Immature natural killer cell (primary cell): ENCODE measurements around the gene NCKAP5. TPM values are rescaled to one million over a fixed set of nuclear protein-coding genes. Genes with fewer than 3 reads are reported as not detected.

ENCODE experiments used
- DNase-seq, 3 donors: peaks; one replicate each; pipeline ENCODE4 v3.0.0; 2022; ENCODE audit warnings: mixed read lengths in 1 of 3
- H3K27ac Mint-ChIP-seq, 6 donors: one replicate each; pipeline ENCODE4 v1.8.0; 2020; ENCODE audit warnings: mixed read lengths in 6 of 6, mild to moderate bottlenecking in 5 of 6, inconsistent platforms in 4 of 6, moderate library complexity in 3 of 6
- H3K27me3 Mint-ChIP-seq, 3 donors: one replicate each; pipeline ENCODE4 v1.8.0; 2020 to 2021; ENCODE audit warnings: low read depth in 3 of 3, mild to moderate bottlenecking in 3 of 3, mixed read lengths in 3 of 3, moderate library complexity in 3 of 3, inconsistent platforms in 1 of 3
- H3K36me3 Mint-ChIP-seq, 3 donors: one replicate each; pipeline ENCODE4 v1.8.0; 2020; ENCODE audit warnings: mixed read lengths in 3 of 3, inconsistent platforms in 2 of 3, mild to moderate bottlenecking in 2 of 3
- H3K4me1 Mint-ChIP-seq, 2 donors: one replicate each; pipeline ENCODE4 v1.8.0; 2020; ENCODE audit warnings: inconsistent platforms in 2 of 2, mild to moderate bottlenecking in 2 of 2, mixed read lengths in 2 of 2, moderate library complexity in 1 of 2
- H3K4me3 Mint-ChIP-seq, 5 donors: one replicate each; pipeline ENCODE4 v1.8.0; 2020; ENCODE audit warnings: mild to moderate bottlenecking in 5 of 5, mixed read lengths in 5 of 5, inconsistent platforms in 3 of 5, moderate library complexity in 3 of 5
- H3K9me3 Mint-ChIP-seq, 6 donors: one replicate each; pipeline ENCODE4 v1.8.0; 2020; ENCODE audit warnings: mild to moderate bottlenecking in 6 of 6, mixed read lengths in 6 of 6, inconsistent platforms in 4 of 6, moderate library complexity in 3 of 6
- polyA plus RNA-seq, 3 donors: library from polyadenylated mRNA; unstranded; fragments of 300-500 nt; fragmentation: Illumina TruSeq; gene quantifications; one replicate each; pipeline ENCODE4 v1.2.3, GENCODE V29; 2021

The NCKAP5 gene
- polyA plus RNA-seq, 3 donors from 2014 or later: not detected

DNA sequence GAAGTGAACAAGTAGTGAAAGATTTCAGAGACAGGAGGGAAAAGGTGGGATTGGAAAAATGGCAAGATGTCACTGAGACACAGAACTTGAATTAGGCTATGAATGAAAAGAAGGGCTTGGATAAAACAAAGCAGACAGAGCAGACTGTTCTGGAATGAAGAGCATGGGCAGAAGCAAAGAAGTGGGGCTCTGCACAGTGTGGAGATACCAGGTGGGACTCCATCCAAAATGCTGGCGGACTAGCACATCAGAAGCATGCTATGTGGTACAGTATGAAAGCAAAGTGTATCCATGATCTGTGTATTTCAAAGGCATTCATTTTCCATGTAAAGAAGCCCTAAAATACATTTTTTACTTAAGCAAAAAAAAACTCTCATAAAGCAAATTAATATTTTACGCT is 487.4 kb downstream of the NCKAP5 start:
- Mint-ChIP-seq H3K9me3 (peaks cover 2 to 18% (median 6%) of the 10 kb centered on the region in 6 donors), H3K36me3 (no peaks in the 10 kb centered on the region), H3K4me3 (no peak overlapping the region), H3K27ac (no peak overlapping the region), H3K27me3 (peaks cover 0 to 2% (median 0%) of the 10 kb centered on the region in 3 donors), H3K4me1 (no peaks in the 10 kb centered on the region)
- no peak for DNase-seq

DNA sequence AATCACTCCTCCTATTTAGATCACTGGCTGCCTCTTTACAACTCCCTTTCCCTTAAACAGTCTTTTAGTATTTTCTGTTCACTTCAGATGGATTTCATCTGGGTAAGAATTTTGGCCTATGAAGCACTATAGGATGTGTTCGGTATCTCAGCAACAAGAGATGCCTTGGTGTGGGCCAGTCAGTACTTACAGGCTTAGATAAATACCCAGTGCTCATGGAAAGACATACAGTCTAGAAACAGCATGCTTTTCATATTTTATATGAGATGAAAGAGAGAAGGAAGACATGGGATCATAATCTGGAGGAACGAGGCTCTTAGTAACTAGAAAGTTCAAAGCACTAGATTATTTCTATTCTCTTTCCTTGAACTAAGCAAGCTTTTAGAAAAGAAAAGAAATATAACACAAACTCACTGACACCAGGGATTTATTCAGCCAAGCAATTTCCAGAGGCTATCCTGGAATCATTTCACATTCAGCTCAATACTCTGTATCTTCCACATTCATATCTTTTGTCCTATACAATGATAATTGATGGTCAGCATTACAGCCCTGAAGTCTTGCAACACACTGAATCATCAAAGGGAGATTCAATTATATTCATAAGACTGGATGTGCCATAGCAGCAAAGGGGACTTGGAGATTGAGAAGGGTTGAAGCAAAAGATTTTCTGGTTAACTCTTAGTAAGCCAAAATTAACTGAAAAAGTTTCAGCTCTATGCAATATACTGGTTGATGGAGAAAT is 489.4 kb downstream of the NCKAP5 start:
- DNase-seq: no peak
- H3K4me3 Mint-ChIP-seq: no peak overlapping the region
- H3K4me1 Mint-ChIP-seq: no peaks in the 10 kb centered on the region
- H3K36me3 Mint-ChIP-seq: no peaks in the 10 kb centered on the region
- peaks cover 0 to 13% (median 8%) of the 10 kb centered on the region in 6 donors for H3K9me3 Mint-ChIP-seq
- peaks cover 0 to 2% (median 1%) of the 10 kb centered on the region in 3 donors for H3K27me3 Mint-ChIP-seq
- H3K27ac Mint-ChIP-seq: no peak overlapping the region

DNA sequence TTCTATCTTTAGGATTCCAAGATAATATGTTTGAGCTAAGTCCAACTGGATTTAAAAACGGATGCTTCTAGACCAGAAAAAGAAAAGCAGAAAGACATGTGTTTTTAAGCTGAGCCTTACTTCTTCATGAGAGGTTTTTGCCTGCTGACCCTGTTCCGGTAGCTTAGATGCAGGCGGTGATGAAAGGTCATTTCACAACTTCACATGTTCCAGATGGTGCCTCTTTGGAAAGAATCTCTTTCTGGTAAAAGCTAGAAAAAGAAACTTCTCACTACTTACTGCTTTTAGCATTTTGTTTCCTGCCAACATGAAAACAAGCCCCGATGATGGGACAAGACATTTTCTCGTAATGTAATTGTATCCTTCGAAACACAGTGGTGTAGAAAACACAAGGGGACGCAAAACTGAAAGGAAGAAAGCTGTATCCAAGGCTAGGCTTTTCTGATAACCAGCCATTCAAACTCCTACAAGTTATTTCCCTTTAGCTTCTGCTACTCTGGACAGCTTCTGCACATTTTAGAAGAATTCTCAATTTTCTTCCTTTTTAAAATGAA is 490.9 kb downstream of the NCKAP5 start:
- no peak overlapping the region for H3K27ac Mint-ChIP-seq
- H3K27me3 Mint-ChIP-seq: peaks cover 0 to 1% (median 0%) of the 10 kb centered on the region in 3 donors

DNA sequence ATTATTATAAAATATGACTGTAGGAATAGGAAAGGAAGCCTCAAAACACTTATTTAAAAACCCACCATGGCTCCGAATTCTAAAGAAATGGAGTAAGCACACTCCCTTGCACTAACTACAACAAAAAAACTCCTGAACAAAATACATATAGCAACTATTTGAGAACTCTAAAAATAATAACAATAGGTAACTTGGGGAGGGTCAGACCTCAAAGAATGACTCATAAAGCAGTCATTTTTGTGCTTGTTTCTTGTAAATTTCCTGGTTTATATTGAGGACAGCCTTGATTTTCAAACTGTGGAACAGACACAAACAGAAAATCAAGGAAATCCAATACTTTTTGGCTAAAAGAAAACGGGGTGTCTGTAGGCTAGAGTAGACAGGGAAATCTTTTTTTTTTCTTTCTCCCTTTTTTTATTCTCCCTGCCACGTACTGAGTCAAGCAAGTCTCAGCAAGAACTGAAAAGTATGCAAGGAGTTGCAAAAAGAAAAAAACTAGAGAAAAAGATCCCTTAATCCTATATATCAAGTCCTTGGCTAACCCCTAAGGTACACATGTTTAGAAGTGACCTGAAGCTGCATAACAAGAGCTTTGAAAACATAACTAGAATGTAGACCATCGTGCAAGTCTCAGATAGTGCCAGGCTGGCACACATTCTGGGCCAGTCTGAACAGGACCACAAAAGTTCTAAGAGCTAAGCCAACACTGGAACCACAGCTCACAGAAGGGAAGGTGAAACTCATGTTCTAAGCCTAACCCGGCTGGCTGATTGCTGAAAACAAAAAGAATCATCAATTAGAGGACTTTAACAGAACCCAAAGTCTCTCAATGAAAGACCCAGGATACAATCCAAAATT is 495.2 kb downstream of the NCKAP5 start:
- Mint-ChIP-seq H3K27me3 (peaks cover 0 to 3% (median 1%) of the 10 kb centered on the region in 3 donors), H3K36me3 (peaks cover 0 to 3% (median 0%) of the 10 kb centered on the region in 3 donors), H3K4me1 (no peaks in the 10 kb centered on the region), H3K27ac (no peak overlapping the region), H3K4me3 (no peak overlapping the region), H3K9me3 (peaks cover 5 to 21% (median 10%) of the 10 kb centered on the region in 6 donors)
- no peak for DNase-seq

More for the DNA sequence above, 490.9 kb downstream of the NCKAP5 start:
- Mint-ChIP-seq H3K4me3 (no peak overlapping the region), H3K9me3 (peaks cover 1 to 15% (median 7%) of the 10 kb centered on the region in 6 donors), H3K36me3 (peaks cover 0 to under 1% (median 0%) of the 10 kb centered on the region in 3 donors), H3K4me1 (no peaks in the 10 kb centered on the region)
- DNase-seq: no peak

DNA sequence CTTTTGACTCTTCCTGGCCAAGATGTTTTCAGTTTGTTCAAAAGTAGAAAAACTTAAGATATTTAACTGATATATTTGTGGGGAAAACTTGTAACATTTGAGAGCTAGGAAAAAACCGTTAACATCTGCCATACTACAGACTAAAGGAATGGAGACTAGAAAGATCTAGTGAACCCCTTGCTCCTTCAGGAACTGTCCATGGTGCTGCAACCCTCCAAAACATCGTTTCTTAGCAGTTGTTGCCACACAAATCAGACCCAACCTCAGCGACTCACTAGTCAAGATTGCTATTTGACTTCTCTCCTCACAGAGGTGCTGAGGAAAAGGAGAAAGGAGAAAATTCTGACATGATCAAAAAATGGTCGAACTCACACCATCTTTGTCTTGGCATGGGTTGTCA is 504.5 kb downstream of the NCKAP5 start:
- Mint-ChIP-seq H3K27me3 (peaks cover 0 to 2% (median 0%) of the 10 kb centered on the region in 3 donors), H3K9me3 (peaks cover 3 to 28% (median 7%) of the 10 kb centered on the region in 6 donors)

DNA sequence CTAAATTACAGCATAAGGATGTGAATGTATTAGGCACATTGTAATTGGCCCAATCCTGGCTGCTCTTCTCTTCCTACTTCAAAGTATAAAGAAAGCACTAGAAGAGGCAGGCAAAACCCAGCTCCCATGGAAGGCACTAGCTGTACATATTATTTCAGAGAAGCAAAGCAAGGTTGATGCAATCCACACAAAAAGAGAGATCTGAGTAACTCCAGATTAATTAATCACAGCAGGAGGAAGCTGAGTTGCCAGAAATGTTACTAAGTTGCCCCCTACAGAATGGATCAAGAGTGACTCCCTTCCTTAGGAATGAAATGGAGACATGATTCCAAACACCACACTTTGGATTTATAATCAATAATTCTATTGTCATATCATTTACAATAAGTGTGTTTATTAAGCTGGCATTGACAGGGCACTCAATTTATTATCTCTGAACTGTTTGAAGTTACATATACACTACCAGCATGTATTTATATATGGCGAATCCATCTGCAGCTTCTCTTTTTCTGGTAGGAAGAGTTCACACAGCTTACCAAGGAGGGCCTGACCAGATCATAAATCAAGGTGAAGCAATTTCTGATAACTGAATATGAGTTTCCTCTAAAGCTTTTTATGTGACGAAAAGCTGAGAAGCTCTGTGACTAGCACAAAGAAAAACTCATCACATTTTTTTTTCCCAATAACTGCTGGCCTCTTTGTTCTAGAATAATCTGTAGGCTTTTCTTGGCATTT is 505.2 kb downstream of the NCKAP5 start:
- no peak for DNase-seq
- Mint-ChIP-seq H3K9me3 (peaks cover 3 to 28% (median 7%) of the 10 kb centered on the region in 6 donors), H3K27ac (no peak overlapping the region), H3K27me3 (peaks cover 0 to 2% (median 0%) of the 10 kb centered on the region in 3 donors), H3K36me3 (no peaks in the 10 kb centered on the region), H3K4me3 (no peak overlapping the region), H3K4me1 (no peaks in the 10 kb centered on the region)

More for the DNA sequence above, 504.5 kb downstream of the NCKAP5 start:
- no peaks in the 10 kb centered on the region for H3K36me3 Mint-ChIP-seq
- no peaks in the 10 kb centered on the region for H3K4me1 Mint-ChIP-seq
- H3K4me3 Mint-ChIP-seq: no peak overlapping the region
- no peak overlapping the region for H3K27ac Mint-ChIP-seq
- no peak for DNase-seq

DNA sequence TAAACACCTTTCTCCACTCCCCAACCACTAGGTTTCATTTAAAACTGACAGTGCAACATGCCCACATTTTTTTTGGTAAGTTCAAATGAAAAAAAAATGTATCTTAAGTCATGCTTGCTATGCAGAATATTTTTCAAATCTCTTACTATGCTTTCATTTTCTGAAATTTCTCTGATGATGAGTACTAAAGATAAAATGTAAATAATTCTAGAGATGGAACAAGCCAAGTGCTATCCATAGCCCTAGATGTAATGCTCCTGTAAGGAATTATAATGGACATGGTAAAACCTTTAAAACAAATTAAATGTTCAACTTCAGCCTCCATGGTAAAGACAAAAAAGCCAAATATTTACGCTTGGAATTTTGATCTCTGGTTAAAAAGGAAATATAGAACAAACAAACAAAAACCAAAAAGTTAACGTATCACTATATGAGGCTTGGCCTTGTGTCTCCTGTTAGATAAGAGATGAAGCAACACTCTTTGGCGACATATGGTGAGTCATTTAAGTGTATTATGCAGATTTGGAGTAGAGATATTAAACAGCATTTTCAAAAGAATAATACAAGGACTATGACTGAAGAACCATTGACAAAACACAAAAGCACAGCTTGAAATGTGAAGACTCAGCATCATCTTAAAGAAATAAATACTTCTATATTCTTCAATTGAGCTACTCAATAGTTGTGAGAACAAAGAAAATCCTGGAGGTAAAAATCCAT is 506.2 kb downstream of the NCKAP5 start:
- Mint-ChIP-seq H3K27me3 (no peaks in the 10 kb centered on the region), H3K36me3 (no peaks in the 10 kb centered on the region), H3K9me3 (peaks cover 3 to 22% (median 7%) of the 10 kb centered on the region in 6 donors)

DNA sequence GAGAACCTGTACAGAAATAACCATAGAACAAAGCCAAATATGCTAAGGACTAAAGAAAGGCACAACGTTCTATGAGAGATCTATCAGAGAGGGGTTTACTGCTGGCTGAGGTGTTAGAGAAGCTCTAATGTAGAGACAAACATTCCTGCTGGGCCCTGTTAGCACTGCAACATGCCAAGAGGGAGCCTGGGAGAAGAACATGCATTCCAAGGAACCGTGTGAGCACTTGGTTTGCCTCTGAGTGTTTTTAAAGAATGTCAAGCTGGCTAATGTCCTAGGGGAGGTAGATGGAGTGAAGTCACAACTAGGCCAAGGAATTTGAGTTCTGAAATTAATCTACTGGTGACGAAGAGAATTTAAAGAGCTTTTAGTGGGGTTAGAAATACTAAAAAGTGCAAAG is 514.0 kb downstream of the NCKAP5 start:
- no peak overlapping the region for H3K27ac Mint-ChIP-seq
- no peak for DNase-seq

More for the DNA sequence above, 506.2 kb downstream of the NCKAP5 start:
- DNase-seq: no peak
- Mint-ChIP-seq H3K4me1 (no peaks in the 10 kb centered on the region), H3K27ac (no peak overlapping the region), H3K4me3 (no peak overlapping the region)

DNA sequence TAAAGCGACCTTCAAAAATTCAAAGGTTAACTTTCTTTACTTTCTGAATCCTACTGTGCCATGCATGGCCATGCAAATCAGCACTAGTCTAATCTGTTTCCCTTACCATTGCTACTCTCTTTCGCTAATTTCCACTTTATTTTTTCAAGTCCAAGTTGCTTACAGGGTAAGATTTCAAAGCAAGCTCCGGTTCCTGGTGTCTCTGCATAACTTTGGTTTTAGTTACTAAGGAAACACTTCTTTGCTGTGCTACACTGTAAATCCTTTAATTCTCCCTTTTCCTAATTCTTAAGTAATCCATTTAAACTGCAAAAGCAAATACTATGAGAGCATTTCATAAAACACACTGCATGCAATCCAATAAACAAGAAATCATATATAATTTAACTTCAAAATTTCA is 514.7 kb downstream of the NCKAP5 start:
- Mint-ChIP-seq H3K36me3 (no peaks in the 10 kb centered on the region), H3K4me3 (no peak overlapping the region), H3K27me3 (peaks cover 0 to 2% (median 0%) of the 10 kb centered on the region in 3 donors), H3K9me3 (peaks cover 0 to 23% (median 5%) of the 10 kb centered on the region in 6 donors), H3K4me1 (no peaks in the 10 kb centered on the region), H3K27ac (no peak overlapping the region)
- DNase-seq: no peak

More for the DNA sequence above, 514.0 kb downstream of the NCKAP5 start:
- Mint-ChIP-seq H3K27me3 (peaks cover 0 to 2% (median 0%) of the 10 kb centered on the region in 3 donors), H3K4me1 (no peaks in the 10 kb centered on the region), H3K36me3 (no peaks in the 10 kb centered on the region), H3K4me3 (no peak overlapping the region), H3K9me3 (peaks cover 0 to 23% (median 5%) of the 10 kb centered on the region in 6 donors)

DNA sequence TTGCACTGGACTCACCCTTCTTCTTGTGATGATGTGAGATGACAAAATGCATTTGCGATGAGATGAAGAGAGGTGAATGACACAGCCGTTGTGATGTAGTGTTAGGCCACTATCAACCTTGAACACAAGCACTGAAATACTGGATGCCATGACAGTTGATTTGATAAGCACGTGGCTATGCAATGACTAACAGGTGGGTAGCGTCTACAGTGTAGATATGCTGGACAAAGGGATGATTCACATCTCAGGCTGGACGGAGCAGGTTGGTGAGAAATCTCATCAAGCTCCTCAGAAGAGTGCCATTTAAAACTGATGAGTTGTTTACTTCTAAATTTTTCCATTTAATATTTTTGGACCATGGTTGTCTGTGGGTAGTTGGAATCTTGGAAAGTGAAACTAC is 522.5 kb downstream of the NCKAP5 start:
- Mint-ChIP-seq H3K4me3 (no peak overlapping the region), H3K27me3 (no peaks in the 10 kb centered on the region), H3K9me3 (peaks cover 0 to 33% (median 6%) of the 10 kb centered on the region in 6 donors), H3K36me3 (no peaks in the 10 kb centered on the region), H3K27ac (no peak overlapping the region), H3K4me1 (no peaks in the 10 kb centered on the region)
- DNase-seq: no peak

DNA sequence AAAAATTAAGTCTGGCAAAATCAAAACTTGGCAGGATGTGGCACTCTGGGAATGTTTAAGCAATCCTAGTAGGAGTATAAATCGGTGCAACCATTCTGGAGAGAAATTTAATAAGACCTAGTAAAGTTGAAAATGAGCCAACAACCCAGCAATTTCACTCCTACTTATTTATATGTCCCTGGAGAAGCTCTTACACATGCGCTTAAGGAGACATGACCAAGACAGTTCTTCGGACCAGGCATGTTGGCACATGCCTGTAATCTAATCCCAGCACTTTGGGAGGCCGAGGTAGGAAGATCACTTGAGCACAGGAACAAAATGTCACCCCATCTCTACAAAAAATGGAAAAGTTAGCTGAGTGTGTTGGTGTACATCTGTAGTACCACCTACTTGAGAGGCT is 523.7 kb downstream of the NCKAP5 start:
- H3K9me3 Mint-ChIP-seq: peaks cover 0 to 29% (median 4%) of the 10 kb centered on the region in 6 donors
- no peaks in the 10 kb centered on the region for H3K27me3 Mint-ChIP-seq
- H3K4me1 Mint-ChIP-seq: no peaks in the 10 kb centered on the region
- no peak overlapping the region for H3K4me3 Mint-ChIP-seq
- no peak for DNase-seq
- no peak overlapping the region for H3K27ac Mint-ChIP-seq
- no peaks in the 10 kb centered on the region for H3K36me3 Mint-ChIP-seq

DNA sequence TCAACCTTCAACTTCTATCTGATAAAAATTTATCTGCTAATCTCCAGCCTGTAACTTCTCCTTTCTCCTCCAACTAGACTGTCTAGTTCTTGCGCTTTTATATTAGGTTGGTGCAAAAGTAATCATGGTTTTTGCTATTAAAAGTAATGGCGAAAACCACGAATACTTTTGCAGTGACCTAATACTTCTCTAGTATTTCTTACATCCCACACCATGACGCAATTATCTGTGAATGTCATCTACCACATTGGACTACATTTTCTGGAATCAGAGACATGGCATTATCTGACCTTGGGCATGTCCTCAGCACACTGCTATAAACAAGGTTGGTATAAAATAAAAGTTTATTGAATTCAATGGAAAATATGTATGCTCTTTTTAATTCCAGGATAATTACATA is 528.1 kb downstream of the NCKAP5 start:
- no peak overlapping the region for H3K4me3 Mint-ChIP-seq
- H3K4me1 Mint-ChIP-seq: no peaks in the 10 kb centered on the region
- peaks cover 0 to 3% (median 0%) of the 10 kb centered on the region in 3 donors for H3K27me3 Mint-ChIP-seq
- no peak overlapping the region for H3K27ac Mint-ChIP-seq
- peaks cover 4 to 37% (median 21%) of the 10 kb centered on the region in 6 donors for H3K9me3 Mint-ChIP-seq
- no peaks in the 10 kb centered on the region for H3K36me3 Mint-ChIP-seq
- no peak for DNase-seq

DNA sequence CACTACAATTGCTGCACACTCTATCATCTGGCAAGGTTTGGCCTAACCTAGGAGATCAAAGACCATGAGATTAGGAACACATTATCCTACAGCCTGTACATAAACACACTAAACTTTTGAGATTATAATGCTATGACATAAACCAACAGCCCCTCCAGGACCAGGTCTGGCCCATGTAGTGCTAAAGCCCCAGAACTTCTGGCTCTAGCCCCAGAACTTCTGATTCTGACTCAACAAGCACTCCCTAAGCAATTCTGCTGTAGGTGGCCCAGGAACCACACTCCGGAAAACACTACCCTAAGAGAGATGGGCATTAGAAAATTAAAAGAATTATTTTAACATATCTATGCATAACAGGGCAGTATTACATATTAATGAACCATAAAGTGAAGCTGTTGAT is 528.7 kb downstream of the NCKAP5 start:
- H3K4me1 Mint-ChIP-seq: no peaks in the 10 kb centered on the region
- no peak for DNase-seq

More for the DNA sequence above, 528.7 kb downstream of the NCKAP5 start:
- Mint-ChIP-seq H3K36me3 (no peaks in the 10 kb centered on the region), H3K27ac (no peak overlapping the region), H3K9me3 (peaks cover 4 to 43% (median 20%) of the 10 kb centered on the region in 6 donors), H3K27me3 (peaks cover 0 to 3% (median 0%) of the 10 kb centered on the region in 3 donors), H3K4me3 (no peak overlapping the region)
